Spleen (tissue), 7 donors: ENCODE data around the gene CLPX.
"Not testable (repeated sequence)": the region's sequence is repeated elsewhere in the genome, so short reads cannot be mapped to it uniquely, and the experiment has no call there.

Experiments
- POLR2A ChIP-seq, 3 donors: fragments of 450-650 bp; IDR thresholded peaks; one replicate each; pipeline ENCODE4 v1.5.1; 2017; ENCODE audit warnings: antibody characterized with exemption in 3 of 3, mild to moderate bottlenecking in 1 of 3
- TF ChIP-seq, protein P1 (sequence below), 11 experiments: fragments of 200-600 bp in 7 of 11; fragments of 450-650 bp in 4 of 11; sonication (generic) in 4 of 11; IDR thresholded peaks in 8 of 11; conservative IDR thresholded peaks in 3 of 11; 1 replicate in 7 of 11; 2 replicates in 4 of 11; pipeline versions ENCODE4 v1.4.0 to v1.8.0; 2016 to 2021; ENCODE audit warnings: antibody characterized with exemption in 11 of 11, inconsistent platforms in 4 of 11, mild to moderate bottlenecking in 1 of 11
- donor health status: DM: no; HTN: no; CAD: no; lungs with moderate emphysema.
- donor health status: DM: no; HTN: no; CAD: no.
- donor health status: DM: no; HTN: no; CAD: no.

DNA sequence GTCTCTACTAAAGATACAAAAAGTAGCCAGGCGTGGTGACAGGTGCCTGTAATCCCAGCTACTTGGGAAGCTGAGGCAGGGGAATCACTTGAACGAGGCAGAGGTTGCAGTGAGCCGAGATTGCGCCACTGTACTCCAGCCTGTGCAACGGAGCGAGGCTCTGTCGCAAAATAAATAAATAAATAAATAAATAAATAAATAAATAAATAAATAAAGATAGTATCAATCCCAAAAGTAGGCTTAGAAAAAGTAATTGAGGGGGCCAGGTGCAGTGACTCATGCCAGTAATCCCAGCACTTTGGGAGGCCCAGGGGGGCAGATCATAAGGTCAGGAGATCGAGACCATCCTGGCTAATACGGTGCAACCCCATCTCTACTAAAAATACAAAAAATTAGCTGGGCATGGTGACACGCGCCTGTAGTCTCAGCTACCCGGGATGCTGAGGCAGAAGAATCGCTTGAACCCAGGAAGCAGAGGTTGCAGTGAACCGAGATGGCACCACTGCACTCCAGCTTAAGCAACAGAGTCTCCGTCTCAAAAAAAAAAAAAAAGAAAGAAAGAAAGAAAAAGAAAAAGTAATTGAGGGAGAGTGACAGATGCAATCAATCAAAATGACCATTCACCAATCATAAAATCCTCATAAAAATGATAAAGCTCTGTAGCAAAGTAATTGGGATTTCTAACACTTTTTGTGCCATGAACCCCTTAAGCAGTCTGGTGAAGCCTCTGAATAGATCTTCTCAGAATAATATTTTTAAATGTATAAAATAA is 3.4 kb downstream of the CLPX start:
- TF ChIP-seq, protein P1, sequence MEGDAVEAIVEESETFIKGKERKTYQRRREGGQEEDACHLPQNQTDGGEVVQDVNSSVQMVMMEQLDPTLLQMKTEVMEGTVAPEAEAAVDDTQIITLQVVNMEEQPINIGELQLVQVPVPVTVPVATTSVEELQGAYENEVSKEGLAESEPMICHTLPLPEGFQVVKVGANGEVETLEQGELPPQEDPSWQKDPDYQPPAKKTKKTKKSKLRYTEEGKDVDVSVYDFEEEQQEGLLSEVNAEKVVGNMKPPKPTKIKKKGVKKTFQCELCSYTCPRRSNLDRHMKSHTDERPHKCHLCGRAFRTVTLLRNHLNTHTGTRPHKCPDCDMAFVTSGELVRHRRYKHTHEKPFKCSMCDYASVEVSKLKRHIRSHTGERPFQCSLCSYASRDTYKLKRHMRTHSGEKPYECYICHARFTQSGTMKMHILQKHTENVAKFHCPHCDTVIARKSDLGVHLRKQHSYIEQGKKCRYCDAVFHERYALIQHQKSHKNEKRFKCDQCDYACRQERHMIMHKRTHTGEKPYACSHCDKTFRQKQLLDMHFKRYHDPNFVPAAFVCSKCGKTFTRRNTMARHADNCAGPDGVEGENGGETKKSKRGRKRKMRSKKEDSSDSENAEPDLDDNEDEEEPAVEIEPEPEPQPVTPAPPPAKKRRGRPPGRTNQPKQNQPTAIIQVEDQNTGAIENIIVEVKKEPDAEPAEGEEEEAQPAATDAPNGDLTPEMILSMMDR (IDR thresholded peaks at IDR 0.05 in 8 of 11, conservative IDR thresholded peaks at IDR 0.05 in 3 of 11) = not testable (repeated sequence)
- TF ChIP-seq POLR2A (IDR thresholded peaks at IDR 0.05) = not testable (repeated sequence)
